Left lung (tissue), 10 donors: Measurements from ENCODE around the gene TMEM63C. TPM values are rescaled to one million over a fixed set of nuclear protein-coding genes. Genes with fewer than 3 reads are reported as not detected.

Experiments used
- ATAC-seq: fragments of 200-7000 bp; cut with Tn5 transposase; one replicate; pipeline ENCODE4 v1.9.1; 2020; ENCODE audit warnings: moderate library complexity
- DNase-seq, 4 donors: peaks; one replicate each; pipeline ENCODE4 v3.0.0-alpha.2; 2013 to 2020
- H3K27ac ChIP-seq, 2 donors: fragments of 200-600 bp; sonication (generic) in 1 of 2; one replicate each; pipeline versions ENCODE4 v1.5.0 to v1.8.0; 2020 to 2021
- H3K27me3 ChIP-seq, 2 donors: fragments of 200-600 bp; sonication (generic) in 1 of 2; one replicate each; pipeline versions ENCODE4 v1.5.0 to v1.8.0; 2020 to 2021
- H3K36me3 ChIP-seq, 2 donors: fragments of 200-600 bp; sonication (generic) in 1 of 2; one replicate each; pipeline versions ENCODE4 v1.5.0 to v1.8.0; 2020 to 2021
- H3K4me1 ChIP-seq, 2 donors: fragments of 200-600 bp; one replicate each; pipeline ENCODE4 v1.8.0; 2021
- H3K4me3 ChIP-seq, 2 donors: fragments of 200-600 bp; sonication (generic) in 1 of 2; one replicate each; pipeline versions ENCODE4 v1.5.0 to v1.8.0; 2020 to 2021; ENCODE audit warnings: mild to moderate bottlenecking in 1 of 2
- H3K9me3 ChIP-seq, 2 donors: fragments of 200-600 bp; sonication (generic) in 1 of 2; one replicate each; pipeline versions ENCODE4 v1.5.0 to v1.8.0; 2020 to 2021
- CTCF ChIP-seq, 2 donors: fragments of 200-600 bp; sonication (generic) in 1 of 2; IDR thresholded peaks; one replicate each; pipeline versions ENCODE4 v1.5.0 to v1.8.0; 2021; ENCODE audit warnings: antibody characterized with exemption in 2 of 2
- intact Hi-C, 2 donors: fragments of 100-400 bp; cut with DNase I; formaldehyde crosslinking; loops; one replicate each; pipeline versions ENCODE4 v1.11.2 to v1.14.2; 2022
- polyA plus RNA-seq, 6 donors: library from polyadenylated mRNA; unstranded; fragments of 120-200 nt; gene quantifications; one replicate each; pipeline ENCODE4 v1.2.1, GENCODE V29; 2013; ENCODE audit not compliant: insufficient read length in 6 of 6
- total RNA-seq, 2 donors: library from RNA; stranded (reverse); fragmentation: NEBNext Ultra II Directional; extraction: Animal tissue kit (Norgen Biotek cat#: 25700); gene quantifications; one replicate each; pipeline ENCODE4 v1.2.1, GENCODE V29; 2021
- donor health status: DM: no; HTN: yes; CAD: no.
- donor health status: DM: no; HTN: no; CAD: no.

TMEM63C gene
- total and polyA plus RNA-seq, 8 donors, result 0.20 to 2.0 (median 0.88) TPM; not detected in 1

GRCh38 chr14:77253333-77254190, 72.0 kb downstream of the TMEM63C start:
- intact Hi-C loops, result no loop called here
- ATAC-seq (no peak), DNase-seq (peak in 1 of 4 donors; percentile 39)
- Histone ChIP-seq H3K36me3 (no peaks in the 10 kb centered on the region), H3K4me3 (no peak overlapping the region), H3K4me1 (no peaks in the 10 kb centered on the region), H3K27me3 (peaks cover 0 to 8% of the 10 kb centered on the region in 2 donors), H3K27ac (no peak overlapping the region), H3K9me3 (no peaks in the 10 kb centered on the region)
- TF ChIP-seq CTCF (IDR thresholded peaks at IDR 0.05), result no peak

- ATAC-seq, result no peak
- no peak for TF ChIP-seq CTCF (IDR thresholded peaks at IDR 0.05)
- intact Hi-C loops, result no loop called here
- peak in 1 of 4 donors; percentile 49 for DNase-seq
- Histone ChIP-seq H3K27ac (no peak overlapping the region), H3K9me3 (no peaks in the 10 kb centered on the region), H3K4me1 (no peaks in the 10 kb centered on the region), H3K36me3 (no peaks in the 10 kb centered on the region), H3K27me3 (peaks cover 0 to 37% of the 10 kb centered on the region in 2 donors), H3K4me3 (no peak overlapping the region)
Measured at GRCh38 chr14:77256694-77257093, 75.1 kb downstream of the TMEM63C start.

DNA sequence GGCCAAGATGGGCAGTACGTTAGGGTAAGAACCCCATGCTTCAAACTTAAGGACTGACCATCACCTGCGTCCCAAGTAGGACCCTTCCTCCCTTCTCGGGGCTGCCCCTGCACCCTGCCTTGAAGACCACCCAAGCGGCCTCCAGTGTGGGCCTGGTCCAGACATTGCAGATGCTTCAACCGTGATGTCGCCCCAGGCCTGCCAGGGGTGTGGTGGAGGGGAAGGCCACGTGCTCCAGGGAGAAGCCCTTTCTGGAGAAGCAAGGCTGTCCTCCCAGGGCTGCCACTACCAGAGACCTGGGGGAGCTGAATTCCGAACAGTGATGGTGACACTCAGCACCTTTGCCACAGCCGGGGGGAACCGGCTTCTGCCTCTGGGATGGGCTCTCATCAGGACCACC, 76.1 kb downstream of the TMEM63C start:
- intact Hi-C loops, result no loop called here
- TF ChIP-seq CTCF (IDR thresholded peaks at IDR 0.05), result no peak

GRCh38 chr14:77258566-77258965, 77.0 kb downstream of the TMEM63C start:
- peak in 1 of 4 donors; percentile 62 for DNase-seq
- Histone ChIP-seq H3K4me1 (no peaks in the 10 kb centered on the region), H3K27ac (no peak overlapping the region), H3K27me3 (peaks cover 0 to 37% of the 10 kb centered on the region in 2 donors), H3K36me3 (no peaks in the 10 kb centered on the region), H3K9me3 (no peaks in the 10 kb centered on the region), H3K4me3 (no peak overlapping the region)
- intact Hi-C loops, result no loop called here
- no peak for ATAC-seq
- TF ChIP-seq CTCF (IDR thresholded peaks at IDR 0.05), result no peak

More for the DNA sequence above, 76.1 kb downstream of the TMEM63C start:
- peak in 1 of 4 donors; percentile 53 for DNase-seq
- Histone ChIP-seq H3K27ac (no peak overlapping the region), H3K4me1 (no peaks in the 10 kb centered on the region), H3K27me3 (peaks cover 0 to 37% of the 10 kb centered on the region in 2 donors), H3K9me3 (no peaks in the 10 kb centered on the region), H3K36me3 (no peaks in the 10 kb centered on the region), H3K4me3 (no peak overlapping the region)
- no peak for ATAC-seq

GRCh38 chr14:77259025-77259715, 77.6 kb downstream of the TMEM63C start:
- H3K27me3 ChIP-seq, result peaks cover 0 to 37% of the 10 kb centered on the region in 2 donors
- no peaks in the 10 kb centered on the region for H3K9me3 ChIP-seq
- H3K4me1 ChIP-seq, result no peaks in the 10 kb centered on the region
- H3K27ac ChIP-seq, result no peak overlapping the region
- TF ChIP-seq CTCF (IDR thresholded peaks at IDR 0.05), result no peak
- intact Hi-C loops, result no loop called here
- H3K36me3 ChIP-seq, result no peaks in the 10 kb centered on the region
- peak in 1 of 4 donors; percentile 51 for DNase-seq
- no peak overlapping the region for H3K4me3 ChIP-seq
- no peak for ATAC-seq
